GM12878 (cell line): ENCODE data around the gene UTF1. TPM values are rescaled to one million over a fixed set of nuclear protein-coding genes. Genes with fewer than 3 reads are reported as not detected.

Source experiments
- DPF2 ChIP-seq: fragments of 450-650 bp; IDR thresholded peaks from 2 replicates; pipeline ENCODE4 v1.6.1; 2017; ENCODE audit warnings: mild to moderate bottlenecking
- EP300 ChIP-seq, 2 experiments: fragments of 150-350 bp in 1 of 2; IDR thresholded peaks; 2 replicates each; pipeline ENCODE4 v1.6.1; 2011 to 2012; ENCODE audit warnings: low read depth in 2 of 2, low read length in 2 of 2, borderline replicate concordance in 1 of 2, improper control_type of control experiment in 1 of 2, inconsistent platforms in 1 of 2; ENCODE audit not compliant: control insufficient read depth in 1 of 2
- MEF2B ChIP-seq: fragments of 450-650 bp; IDR thresholded peaks from 2 replicates; pipeline ENCODE4 v1.6.1; 2018; ENCODE audit warnings: mild to moderate bottlenecking, moderate library complexity; ENCODE audit not compliant: partially characterized antibody, poor library complexity, severe bottlenecking
- MXI1 ChIP-seq: fragments of 150-350 bp; IDR thresholded peaks from 2 replicates; pipeline ENCODE4 v1.6.1; 2011; ENCODE audit warnings: low read depth, mild to moderate bottlenecking, inconsistent platforms, low read length, improper control_type of control experiment
- RUNX3 ChIP-seq: IDR thresholded peaks from 2 replicates; pipeline ENCODE4 v1.6.1; 2012; ENCODE audit warnings: low read length, inconsistent platforms
- polyA plus RNA-seq, 11 experiments: library from polyadenylated mRNA; depleted of rRNA in 4 of 11; unstranded in 6 of 11; stranded (reverse) in 5 of 11; fragments of >200 nt; fragmentation: Nextera tagmentation in 4 of 11; fragmentation: Illumina TruSeq in 1 of 11; extraction: Ambion mirVana in 4 of 11; extraction: Trizol in 1 of 11; gene quantifications; 1 replicate in 1 of 11; 2 replicates in 10 of 11; pipeline versions ENCODE4 v1.2.1 to v1.2.3, GENCODE V29; 2011 to 2016; ENCODE audit warnings: inconsistent platforms in 2 of 11, missing spikeins in 2 of 11, low read depth in 1 of 11
- total RNA-seq, 4 experiments: library from RNA; depleted of rRNA in 3 of 4; stranded (reverse); fragments of >200 nt in 3 of 4; fragmentation: Illumina TruSeq in 1 of 4; extraction: Trizol in 1 of 4; gene quantifications; 2 replicates each; pipeline versions ENCODE4 v1.2.1 to v1.2.3, GENCODE V29; 2013 to 2021
- TF ChIP-seq, protein P1 (sequence below): fragments of 450-650 bp; IDR thresholded peaks from 2 replicates; pipeline ENCODE4 v1.6.1; 2017; ENCODE audit warnings: mild to moderate bottlenecking, moderate library complexity
- TF ChIP-seq, protein P2 (sequence below): fragments of 450-650 bp; IDR thresholded peaks from 2 replicates; pipeline ENCODE4 v1.6.1; 2017; ENCODE audit warnings: mild to moderate bottlenecking, moderate library complexity

UTF1 gene
- total and polyA plus RNA-seq, 10 of the 15 experiments (the other 5 are each of a cell fraction or from before 2014, with no cell fraction given): not detected

- TF ChIP-seq, protein P1, sequence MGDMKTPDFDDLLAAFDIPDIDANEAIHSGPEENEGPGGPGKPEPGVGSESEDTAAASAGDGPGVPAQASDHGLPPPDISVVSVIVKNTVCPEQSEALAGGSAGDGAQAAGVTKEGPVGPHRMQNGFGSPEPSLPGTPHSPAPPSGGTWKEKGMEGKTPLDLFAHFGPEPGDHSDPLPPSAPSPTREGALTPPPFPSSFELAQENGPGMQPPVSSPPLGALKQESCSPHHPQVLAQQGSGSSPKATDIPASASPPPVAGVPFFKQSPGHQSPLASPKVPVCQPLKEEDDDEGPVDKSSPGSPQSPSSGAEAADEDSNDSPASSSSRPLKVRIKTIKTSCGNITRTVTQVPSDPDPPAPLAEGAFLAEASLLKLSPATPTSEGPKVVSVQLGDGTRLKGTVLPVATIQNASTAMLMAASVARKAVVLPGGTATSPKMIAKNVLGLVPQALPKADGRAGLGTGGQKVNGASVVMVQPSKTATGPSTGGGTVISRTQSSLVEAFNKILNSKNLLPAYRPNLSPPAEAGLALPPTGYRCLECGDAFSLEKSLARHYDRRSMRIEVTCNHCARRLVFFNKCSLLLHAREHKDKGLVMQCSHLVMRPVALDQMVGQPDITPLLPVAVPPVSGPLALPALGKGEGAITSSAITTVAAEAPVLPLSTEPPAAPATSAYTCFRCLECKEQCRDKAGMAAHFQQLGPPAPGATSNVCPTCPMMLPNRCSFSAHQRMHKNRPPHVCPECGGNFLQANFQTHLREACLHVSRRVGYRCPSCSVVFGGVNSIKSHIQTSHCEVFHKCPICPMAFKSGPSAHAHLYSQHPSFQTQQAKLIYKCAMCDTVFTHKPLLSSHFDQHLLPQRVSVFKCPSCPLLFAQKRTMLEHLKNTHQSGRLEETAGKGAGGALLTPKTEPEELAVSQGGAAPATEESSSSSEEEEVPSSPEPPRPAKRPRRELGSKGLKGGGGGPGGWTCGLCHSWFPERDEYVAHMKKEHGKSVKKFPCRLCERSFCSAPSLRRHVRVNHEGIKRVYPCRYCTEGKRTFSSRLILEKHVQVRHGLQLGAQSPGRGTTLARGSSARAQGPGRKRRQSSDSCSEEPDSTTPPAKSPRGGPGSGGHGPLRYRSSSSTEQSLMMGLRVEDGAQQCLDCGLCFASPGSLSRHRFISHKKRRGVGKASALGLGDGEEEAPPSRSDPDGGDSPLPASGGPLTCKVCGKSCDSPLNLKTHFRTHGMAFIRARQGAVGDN: no peak
- TF ChIP-seq EP300 (IDR thresholded peaks at IDR 0.05; ENCODE audit: borderline replicate concordance in 1 of 2, control insufficient read depth in 1 of 2, low read depth in 2 of 2, low read length in 2 of 2): no peak
- TF ChIP-seq MXI1: no peak
- TF ChIP-seq DPF2: no peak
- TF ChIP-seq MEF2B: no peak
- TF ChIP-seq RUNX3: no peak
- TF ChIP-seq, protein P2, sequence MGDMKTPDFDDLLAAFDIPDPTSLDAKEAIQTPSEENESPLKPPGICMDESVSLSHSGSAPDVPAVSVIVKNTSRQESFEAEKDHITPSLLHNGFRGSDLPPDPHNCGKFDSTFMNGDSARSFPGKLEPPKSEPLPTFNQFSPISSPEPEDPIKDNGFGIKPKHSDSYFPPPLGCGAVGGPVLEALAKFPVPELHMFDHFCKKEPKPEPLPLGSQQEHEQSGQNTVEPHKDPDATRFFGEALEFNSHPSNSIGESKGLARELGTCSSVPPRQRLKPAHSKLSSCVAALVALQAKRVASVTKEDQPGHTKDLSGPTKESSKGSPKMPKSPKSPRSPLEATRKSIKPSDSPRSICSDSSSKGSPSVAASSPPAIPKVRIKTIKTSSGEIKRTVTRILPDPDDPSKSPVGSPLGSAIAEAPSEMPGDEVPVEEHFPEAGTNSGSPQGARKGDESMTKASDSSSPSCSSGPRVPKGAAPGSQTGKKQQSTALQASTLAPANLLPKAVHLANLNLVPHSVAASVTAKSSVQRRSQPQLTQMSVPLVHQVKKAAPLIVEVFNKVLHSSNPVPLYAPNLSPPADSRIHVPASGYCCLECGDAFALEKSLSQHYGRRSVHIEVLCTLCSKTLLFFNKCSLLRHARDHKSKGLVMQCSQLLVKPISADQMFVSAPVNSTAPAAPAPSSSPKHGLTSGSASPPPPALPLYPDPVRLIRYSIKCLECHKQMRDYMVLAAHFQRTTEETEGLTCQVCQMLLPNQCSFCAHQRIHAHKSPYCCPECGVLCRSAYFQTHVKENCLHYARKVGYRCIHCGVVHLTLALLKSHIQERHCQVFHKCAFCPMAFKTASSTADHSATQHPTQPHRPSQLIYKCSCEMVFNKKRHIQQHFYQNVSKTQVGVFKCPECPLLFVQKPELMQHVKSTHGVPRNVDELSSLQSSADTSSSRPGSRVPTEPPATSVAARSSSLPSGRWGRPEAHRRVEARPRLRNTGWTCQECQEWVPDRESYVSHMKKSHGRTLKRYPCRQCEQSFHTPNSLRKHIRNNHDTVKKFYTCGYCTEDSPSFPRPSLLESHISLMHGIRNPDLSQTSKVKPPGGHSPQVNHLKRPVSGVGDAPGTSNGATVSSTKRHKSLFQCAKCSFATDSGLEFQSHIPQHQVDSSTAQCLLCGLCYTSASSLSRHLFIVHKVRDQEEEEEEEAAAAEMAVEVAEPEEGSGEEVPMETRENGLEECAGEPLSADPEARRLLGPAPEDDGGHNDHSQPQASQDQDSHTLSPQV: no peak
These were observed 27.0 kb upstream of the UTF1 start (continued) for GRCh38 chr10:133202778-133203651.
